HEK293 (cell line): ENCODE results near the gene OR1L1.

ENCODE experiments used
- ATF2 ChIP-seq: fragments of 450-650 bp; formaldehyde crosslinking; IDR thresholded peaks from 2 replicates; pipeline ENCODE4 v1.5.1; 2016; ENCODE audit warnings: missing biosample characterization, missing genetic modification characterization, low read depth
- BCL11A ChIP-seq: fragments of 450-650 bp; formaldehyde crosslinking; IDR thresholded peaks from 2 replicates; pipeline ENCODE4 v1.5.1; 2016; ENCODE audit warnings: low read depth, missing biosample characterization, missing genetic modification characterization
- CTCF ChIP-seq: fragments of 450-650 bp; formaldehyde crosslinking; IDR thresholded peaks from 2 replicates; pipeline ENCODE4 v1.5.1; 2016; ENCODE audit warnings: missing biosample characterization, missing genetic modification characterization
- KLF10 ChIP-seq: fragments of 450-650 bp; IDR thresholded peaks from 2 replicates; pipeline ENCODE4 v1.5.1; 2018; ENCODE audit warnings: missing biosample characterization, mild to moderate bottlenecking, missing genetic modification characterization
- PRDM6 ChIP-seq: fragments of 450-650 bp; formaldehyde crosslinking; IDR thresholded peaks from 2 replicates; pipeline ENCODE4 v1.5.1; 2017; ENCODE audit warnings: missing biosample characterization, missing genetic modification characterization
- REST ChIP-seq: fragments of 450-650 bp; formaldehyde crosslinking; IDR thresholded peaks from 2 replicates; pipeline ENCODE4 v1.5.1; 2016; ENCODE audit warnings: missing biosample characterization, missing genetic modification characterization
- SETDB1 ChIP-seq: IDR thresholded peaks from one replicate; pipeline ENCODE4 v1.6.1; 2017; ENCODE audit warnings: mild to moderate bottlenecking, low read length, moderate library complexity, mixed read lengths; ENCODE audit not compliant: insufficient read length
- TRIM28 ChIP-seq: IDR thresholded peaks from 2 replicates; pipeline ENCODE4 v1.6.1; 2011; ENCODE audit warnings: low read length, control low read depth, borderline replicate concordance
- YY1 ChIP-seq: fragments of 450-650 bp; formaldehyde crosslinking; IDR thresholded peaks from 2 replicates; pipeline ENCODE4 v1.5.1; 2018; ENCODE audit warnings: missing biosample characterization, missing genetic modification characterization
- ZBTB11 ChIP-seq: fragments of 450-650 bp; formaldehyde crosslinking; conservative IDR thresholded peaks from 2 replicates; pipeline ENCODE4 v1.5.1; 2016; ENCODE audit warnings: low read depth, missing biosample characterization, missing genetic modification characterization
- ZBTB17 ChIP-seq: fragments of 450-650 bp; formaldehyde crosslinking; IDR thresholded peaks from 2 replicates; pipeline ENCODE4 v1.5.1; 2016; ENCODE audit warnings: missing biosample characterization, missing genetic modification characterization
- ZNF148 ChIP-seq: fragments of 450-650 bp; formaldehyde crosslinking; IDR thresholded peaks from 2 replicates; pipeline ENCODE4 v1.5.0; 2017; ENCODE audit warnings: missing biosample characterization, missing genetic modification characterization, borderline replicate concordance
- ZNF362 ChIP-seq: fragments of 450-650 bp; formaldehyde crosslinking; IDR thresholded peaks from 2 replicates; pipeline ENCODE4 v1.5.1; 2016; ENCODE audit warnings: missing biosample characterization, missing genetic modification characterization
- ZNF707 ChIP-seq: fragments of 450-650 bp; formaldehyde crosslinking; IDR thresholded peaks from 2 replicates; pipeline ENCODE4 v1.5.1; 2016; ENCODE audit warnings: missing biosample characterization, missing genetic modification characterization

- TF ChIP-seq CTCF (tag by site-specific recombination) (no peak), SETDB1 (no peak), YY1 (tag by site-specific recombination) (no peak), REST (tag by site-specific recombination) (no peak), BCL11A (tag by site-specific recombination) (no peak), ZNF148 (tag by site-specific recombination) (no peak), ZNF362 (tag by site-specific recombination) (no peak), PRDM6 (tag by site-specific recombination) (no peak), TRIM28 (no peak), ZBTB11 (tag by site-specific recombination) (no peak), ZNF707 (tag by site-specific recombination) (no peak), ATF2 (tag by site-specific recombination) (no peak), KLF10 (no peak), ZBTB17 (no peak)
These were observed 47.2 kb upstream of the OR1L1 start, which contains the start of gene OR1Q1 for GRCh38 chr9:122614362-122614761.
